BLaER1 treated with 17β-estradiol and CSF1 and Interleukin-3, amounts not matched to agents 10 nM and 100 nM (cell line): ENCODE measurements around the gene BEST2.
A peak's percentile ranks its signal among the peaks of the same experiment; 100 is the strongest.

Experiments
- H3K27ac ChIP-seq, 11 experiments: shearing (Covaris generic); formaldehyde crosslinking; 2 replicates each; pipeline ENCODE4 v1.8.1; 2022
- H3K27me3 ChIP-seq, 11 experiments: shearing (Covaris generic); formaldehyde crosslinking; 2 replicates each; pipeline ENCODE4 v1.8.1; 2022
- H3K36me3 ChIP-seq, 11 experiments: shearing (Covaris generic); formaldehyde crosslinking; 2 replicates each; pipeline ENCODE4 v1.8.1; 2022
- H3K4me1 ChIP-seq, 10 experiments: shearing (Covaris generic); formaldehyde crosslinking; 2 replicates each; pipeline ENCODE4 v1.8.1; 2022
- H3K4me2 ChIP-seq, 11 experiments: shearing (Covaris generic); formaldehyde crosslinking; 2 replicates each; pipeline ENCODE4 v1.8.1; 2022
- H3K4me3 ChIP-seq, 10 experiments: shearing (Covaris generic); formaldehyde crosslinking; 2 replicates each; pipeline ENCODE4 v1.8.1; 2022
- H3K9ac ChIP-seq, 11 experiments: shearing (Covaris generic); formaldehyde crosslinking; 2 replicates each; pipeline ENCODE4 v1.8.1; 2022
- H3K9me3 ChIP-seq, 11 experiments: shearing (Covaris generic); formaldehyde crosslinking; replicated peaks in 1 of 11; 2 replicates each; pipeline ENCODE4 v1.8.1; 2022
- H4K20me1 ChIP-seq, 11 experiments: shearing (Covaris generic); formaldehyde crosslinking; 2 replicates each; pipeline ENCODE4 v1.8.1; 2022
- Cebpa-rat ChIP-seq, 11 experiments: shearing (Covaris generic); IDR thresholded peaks; 2 replicates each; pipeline ENCODE4 v1.8.1; 2022

BEST2 gene

DNA sequence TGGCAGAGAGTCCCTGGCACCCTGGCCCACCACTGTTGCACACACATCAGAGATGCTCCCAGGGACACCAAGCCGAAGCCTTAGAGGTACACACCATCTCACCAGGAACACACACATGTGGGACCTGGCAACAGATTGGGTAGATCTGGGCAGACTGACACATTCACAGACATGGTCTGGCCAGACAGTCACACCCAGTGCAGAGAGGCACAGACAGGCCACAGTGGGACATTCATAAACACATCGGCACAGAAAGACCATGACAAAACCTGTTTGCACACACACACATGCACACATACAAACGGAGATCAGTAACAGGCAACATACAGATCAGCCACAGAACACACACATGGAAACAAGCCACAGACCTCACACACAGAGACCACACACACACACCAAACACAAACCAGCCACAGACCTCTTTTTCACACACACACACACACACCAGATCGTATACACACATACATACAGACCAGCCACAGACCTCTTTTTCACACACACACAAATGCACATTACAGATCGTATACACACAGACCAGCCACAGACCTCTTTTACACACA, 33.4 kb downstream of the BEST2 start:
- Histone ChIP-seq H4K20me1 (no peaks in the 10 kb centered on the region), H3K9me3 (no peaks in the 10 kb centered on the region)

DNA sequence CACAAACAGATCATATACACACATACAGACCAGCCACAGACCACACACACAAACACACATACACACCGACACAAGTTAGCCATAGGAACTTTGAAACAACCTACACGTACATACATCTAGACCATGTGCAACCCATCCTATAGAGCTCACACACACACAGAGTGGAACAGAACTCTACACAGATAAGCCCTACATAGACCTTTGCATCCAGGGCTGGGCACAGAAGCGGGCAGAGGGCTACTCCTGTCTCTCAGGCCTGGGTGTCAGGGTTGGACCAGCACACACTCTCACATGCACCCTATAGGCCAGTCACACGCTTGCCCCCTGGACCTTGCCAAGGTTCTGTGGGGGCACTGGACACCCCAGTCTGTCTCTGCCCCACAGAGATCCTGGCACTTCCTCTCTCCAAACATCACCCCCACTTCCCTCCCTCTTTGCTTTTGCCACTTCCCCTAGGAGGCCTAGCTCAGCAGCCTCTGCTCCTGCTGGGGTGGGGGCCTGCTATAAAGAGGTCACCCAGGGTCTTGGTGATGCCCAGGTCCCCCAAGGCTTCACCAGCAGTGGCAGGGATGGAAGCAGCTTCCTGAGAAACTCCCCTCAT, 33.9 kb downstream of the BEST2 start:
- Histone ChIP-seq H3K9ac (peak overlapping the region; percentile 92 to 99 (median 96)), H4K20me1 (no peaks in the 10 kb centered on the region), H3K27me3 (no peaks in the 10 kb centered on the region), H3K27ac (peak overlapping the region; percentile 98 to 100 (median 99)), H3K36me3 (no peaks in the 10 kb centered on the region), H3K4me3 (peak overlapping the region in 8 of 10 experiments; percentile 8 to 49 (median 30); a peak in 10 of 20 replicates), H3K9me3 (no peaks in the 10 kb centered on the region), H3K4me2 (peak overlapping the region; percentile 90 to 100 (median 99)), H3K4me1 (peaks cover 72 to 88% (median 86%) of the 10 kb centered on the region in 10 experiments)
- no peak for TF ChIP-seq Cebpa-rat (IDR thresholded peaks at IDR 0.05)

More for the DNA sequence above, 33.4 kb downstream of the BEST2 start:
- Histone ChIP-seq H3K4me2 (peak overlapping the region; percentile 90 to 100 (median 99)), H3K4me1 (peaks cover 75 to 87% (median 85%) of the 10 kb centered on the region in 10 experiments), H3K27me3 (no peaks in the 10 kb centered on the region), H3K4me3 (peak overlapping the region in 3 of 10 experiments; percentile 15 to 47 (median 35); a peak in 6 of 20 replicates), H3K9ac (peak overlapping the region; percentile 92 to 99 (median 96)), H3K36me3 (no peaks in the 10 kb centered on the region), H3K27ac (peak overlapping the region; percentile 98 to 100 (median 99))
- no peak for TF ChIP-seq Cebpa-rat (IDR thresholded peaks at IDR 0.05)

DNA sequence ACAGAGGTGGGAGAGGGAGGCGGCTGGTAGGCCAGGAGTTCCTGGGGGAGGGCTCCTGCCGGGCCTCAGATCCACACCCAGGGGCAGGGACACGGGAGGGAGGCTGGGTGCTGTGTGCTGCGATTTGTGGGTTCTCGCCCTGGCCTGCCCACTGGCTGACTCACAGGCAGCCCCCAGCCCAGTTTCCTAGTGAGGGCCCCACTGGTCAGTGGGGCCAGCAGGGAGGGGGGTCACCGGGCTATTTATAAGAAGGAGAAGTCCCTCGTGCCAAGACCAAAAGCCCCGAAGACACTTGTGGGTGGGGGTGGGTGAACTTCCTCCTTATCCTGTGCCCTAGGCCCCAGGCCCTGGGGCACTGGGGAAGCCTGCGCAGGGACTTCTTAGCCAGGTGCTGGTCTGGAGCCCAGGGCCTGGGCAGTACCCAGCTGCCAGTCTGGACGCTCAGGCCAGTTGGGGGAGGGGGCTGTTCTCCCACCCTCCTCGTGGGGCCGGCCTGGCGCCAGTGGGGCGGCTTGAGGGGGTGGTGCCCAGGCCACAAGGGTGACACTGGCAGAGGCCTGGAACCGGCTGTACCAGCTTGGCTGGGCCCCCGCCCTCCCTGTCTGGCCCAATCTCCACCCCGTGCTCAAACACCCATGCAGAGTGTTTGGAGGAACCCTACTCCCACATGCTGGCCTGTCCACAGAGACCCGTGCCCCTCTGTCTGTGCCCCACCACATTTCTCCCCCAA, 34.7 kb downstream of the BEST2 start:
- no peaks in the 10 kb centered on the region for H3K27me3 ChIP-seq
- H3K9ac ChIP-seq: peak overlapping the region; percentile 92 to 99 (median 96)
- no peaks in the 10 kb centered on the region; a peak in 1 of 22 replicates for H4K20me1 ChIP-seq
- H3K9me3 ChIP-seq: no peaks in the 10 kb centered on the region
- H3K27ac ChIP-seq: peak overlapping the region; percentile 98 to 100 (median 99)
- TF ChIP-seq Cebpa-rat (IDR thresholded peaks at IDR 0.05): no peak
- H3K4me3 ChIP-seq: peak overlapping the region in 8 of 10 experiments; percentile 8 to 49 (median 30); a peak in 12 of 20 replicates
- peaks cover 71 to 92% (median 90%) of the 10 kb centered on the region in 10 experiments for H3K4me1 ChIP-seq
- H3K36me3 ChIP-seq: no peaks in the 10 kb centered on the region
- H3K4me2 ChIP-seq: peak overlapping the region; percentile 90 to 100 (median 99)

DNA sequence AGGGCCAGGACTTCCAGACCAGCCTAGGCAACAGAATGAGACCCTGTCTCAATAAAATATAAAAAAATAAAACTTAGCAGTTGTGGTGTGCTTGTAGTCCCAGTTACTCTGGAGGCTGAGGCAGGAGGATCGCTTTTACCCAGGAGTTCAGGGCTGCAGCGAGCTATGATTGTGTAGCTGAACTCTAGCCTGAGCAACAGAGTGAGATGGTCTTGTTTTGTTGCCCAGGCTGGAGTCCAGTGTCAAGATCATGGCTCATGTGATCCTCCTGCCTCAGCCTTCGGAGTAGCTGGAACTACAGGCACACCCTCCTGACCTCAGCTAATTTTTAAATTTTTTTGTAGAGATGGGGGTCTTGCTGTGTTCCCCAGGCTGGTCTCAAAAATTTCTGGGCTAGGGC, 35.4 kb downstream of the BEST2 start:
- H3K9ac ChIP-seq: peak overlapping the region; percentile 92 to 99 (median 96)
- H3K27me3 ChIP-seq: no peaks in the 10 kb centered on the region
- peak overlapping the region; percentile 98 to 100 (median 99) for H3K27ac ChIP-seq
- peak overlapping the region in 6 of 10 experiments; percentile 12 to 49 (median 33); a peak in 7 of 20 replicates for H3K4me3 ChIP-seq
- TF ChIP-seq Cebpa-rat (IDR thresholded peaks at IDR 0.05): no peak
- H3K36me3 ChIP-seq: peaks cover 0 to under 1% (median 0%) of the 10 kb centered on the region in 11 experiments; a peak in 1 of 22 replicates
- H3K9me3 ChIP-seq: no peaks in the 10 kb centered on the region
- H3K4me2 ChIP-seq: peak overlapping the region; percentile 90 to 100 (median 99)
- peaks cover 5 to 6% (median 6%) of the 10 kb centered on the region in 11 experiments for H4K20me1 ChIP-seq
- peaks cover 65 to 86% (median 83%) of the 10 kb centered on the region in 10 experiments for H3K4me1 ChIP-seq

GRCh38 chr19:12787458-12787857, 35.9 kb downstream of the BEST2 start:
- H3K27me3 ChIP-seq: no peaks in the 10 kb centered on the region
- H3K4me2 ChIP-seq: peak overlapping the region; percentile 90 to 100 (median 99)
- no peak overlapping the region for H3K4me3 ChIP-seq
- H3K9ac ChIP-seq: peak overlapping the region; percentile 92 to 99 (median 96); a peak in 21 of 22 replicates
- no peak for TF ChIP-seq Cebpa-rat (IDR thresholded peaks at IDR 0.05)
- peaks cover 10 to 12% (median 11%) of the 10 kb centered on the region in 11 experiments for H4K20me1 ChIP-seq
- H3K27ac ChIP-seq: peak overlapping the region; percentile 98 to 100 (median 99)
- H3K9me3 ChIP-seq: no peaks in the 10 kb centered on the region
- peaks cover 0 to 5% (median 0%) of the 10 kb centered on the region in 11 experiments; a peak in 5 of 22 replicates for H3K36me3 ChIP-seq
- peaks cover 61 to 81% (median 78%) of the 10 kb centered on the region in 10 experiments for H3K4me1 ChIP-seq

DNA sequence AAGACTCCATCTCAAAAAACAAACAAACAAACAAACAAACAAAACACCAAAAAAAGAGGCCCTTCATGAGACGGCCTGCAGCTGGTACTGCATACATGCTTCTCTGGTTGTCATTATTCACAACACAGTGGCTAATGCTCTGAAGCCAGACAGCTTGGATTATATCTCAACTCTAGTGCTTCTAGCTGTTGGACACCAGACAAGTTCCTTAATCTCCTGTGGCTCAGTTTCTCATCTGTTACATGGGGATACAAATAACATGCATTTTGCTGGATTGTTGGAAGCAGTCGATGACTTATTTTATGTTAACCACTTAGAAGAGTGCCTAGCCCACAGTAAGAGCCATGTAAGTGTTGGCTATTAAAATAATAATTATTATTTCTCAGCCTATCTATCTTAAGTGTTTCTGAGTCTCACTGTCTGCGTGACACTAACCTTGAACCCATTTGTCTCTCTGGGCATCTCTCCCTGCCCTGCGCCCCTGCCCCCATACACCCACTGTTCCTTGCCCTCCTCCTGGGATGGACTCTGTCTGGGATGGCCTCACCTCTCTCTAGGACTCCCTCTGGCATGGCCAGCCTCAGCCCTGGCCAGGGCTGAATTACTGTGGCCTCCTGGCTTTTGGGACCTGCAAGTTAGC, 36.6 kb downstream of the BEST2 start:
- Histone ChIP-seq H3K27me3 (no peaks in the 10 kb centered on the region), H3K27ac (peak overlapping the region; percentile 98 to 100 (median 99)), H3K4me1 (peaks cover 59 to 74% (median 72%) of the 10 kb centered on the region in 10 experiments), H3K9ac (peak overlapping the region; percentile 92 to 99 (median 98)), H3K4me2 (peak overlapping the region; percentile 90 to 100 (median 99)), H3K36me3 (peaks cover 0 to 12% (median 0%) of the 10 kb centered on the region in 11 experiments; a peak in 8 of 22 replicates), H3K9me3 (no peaks in the 10 kb centered on the region), H4K20me1 (peaks cover 17 to 19% (median 18%) of the 10 kb centered on the region in 11 experiments), H3K4me3 (peak overlapping the region; percentile 90 to 98 (median 96))
- no peak for TF ChIP-seq Cebpa-rat (IDR thresholded peaks at IDR 0.05)

DNA sequence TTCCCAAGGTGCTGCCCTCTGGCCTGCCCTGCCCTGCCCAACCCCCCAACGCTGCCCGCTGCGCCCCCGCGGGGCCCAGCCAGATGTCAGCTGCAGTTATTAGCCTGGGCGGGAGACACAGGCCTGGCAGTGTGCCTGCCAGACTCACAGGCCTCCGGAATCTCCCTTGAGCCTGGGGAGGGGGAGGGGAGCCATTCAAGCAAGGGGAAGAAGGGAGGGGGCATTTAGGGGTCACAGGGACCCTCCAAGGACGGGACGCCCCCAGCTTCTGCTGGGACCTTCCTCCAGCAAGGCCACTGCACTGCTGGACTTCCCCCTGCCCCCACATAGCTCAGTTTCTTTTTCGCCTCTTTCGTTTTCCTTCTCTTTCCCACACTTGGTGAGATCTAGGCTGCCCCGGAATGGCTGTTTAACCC, 37.1 kb downstream of the BEST2 start:
- peak overlapping the region; percentile 90 to 100 (median 99) for H3K4me2 ChIP-seq
- H3K4me3 ChIP-seq: peak overlapping the region; percentile 90 to 98 (median 96)

More for the DNA sequence above, 37.1 kb downstream of the BEST2 start:
- Histone ChIP-seq H3K36me3 (peaks cover 0 to 12% (median 0%) of the 10 kb centered on the region in 11 experiments; a peak in 8 of 22 replicates), H3K27ac (peak overlapping the region; percentile 98 to 100 (median 99)), H3K27me3 (no peaks in the 10 kb centered on the region), H4K20me1 (peaks cover 18 to 21% (median 20%) of the 10 kb centered on the region in 11 experiments), H3K4me1 (peaks cover 54 to 69% (median 67%) of the 10 kb centered on the region in 10 experiments), H3K9me3 (no peaks in the 10 kb centered on the region), H3K9ac (peak overlapping the region; percentile 92 to 99 (median 98))
- no peak for TF ChIP-seq Cebpa-rat (IDR thresholded peaks at IDR 0.05)
